ENCODE results near the gene ADK. TPM values are rescaled to one million over a fixed set of nuclear protein-coding genes. Genes with fewer than 3 reads are reported as not detected.
A peak's percentile ranks its signal among the peaks of the same experiment; 100 is the strongest.

The ADK gene
- total RNA-seq, 1 donor: 57.9 TPM

DNA sequence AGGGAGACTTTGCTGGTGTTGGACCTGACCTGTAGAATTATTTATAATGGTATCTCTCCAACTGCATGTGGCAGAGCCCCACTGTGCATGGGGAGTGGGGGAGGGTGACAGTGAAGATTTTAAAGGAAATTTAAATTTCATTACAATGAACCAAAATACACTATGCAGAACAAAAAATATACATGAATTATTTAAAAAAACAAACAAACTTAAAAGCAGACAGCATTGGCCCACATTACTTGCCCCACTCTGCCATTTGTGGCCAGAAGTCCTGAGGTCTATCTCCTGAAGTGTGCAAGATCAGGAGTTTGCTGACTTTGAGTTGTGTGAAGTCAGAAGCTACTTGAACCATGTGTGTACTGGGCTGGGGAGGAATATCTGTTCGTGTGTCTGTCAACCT lies 40.9 kb upstream of the ADK start:
- TF ChIP-seq, protein P1, sequence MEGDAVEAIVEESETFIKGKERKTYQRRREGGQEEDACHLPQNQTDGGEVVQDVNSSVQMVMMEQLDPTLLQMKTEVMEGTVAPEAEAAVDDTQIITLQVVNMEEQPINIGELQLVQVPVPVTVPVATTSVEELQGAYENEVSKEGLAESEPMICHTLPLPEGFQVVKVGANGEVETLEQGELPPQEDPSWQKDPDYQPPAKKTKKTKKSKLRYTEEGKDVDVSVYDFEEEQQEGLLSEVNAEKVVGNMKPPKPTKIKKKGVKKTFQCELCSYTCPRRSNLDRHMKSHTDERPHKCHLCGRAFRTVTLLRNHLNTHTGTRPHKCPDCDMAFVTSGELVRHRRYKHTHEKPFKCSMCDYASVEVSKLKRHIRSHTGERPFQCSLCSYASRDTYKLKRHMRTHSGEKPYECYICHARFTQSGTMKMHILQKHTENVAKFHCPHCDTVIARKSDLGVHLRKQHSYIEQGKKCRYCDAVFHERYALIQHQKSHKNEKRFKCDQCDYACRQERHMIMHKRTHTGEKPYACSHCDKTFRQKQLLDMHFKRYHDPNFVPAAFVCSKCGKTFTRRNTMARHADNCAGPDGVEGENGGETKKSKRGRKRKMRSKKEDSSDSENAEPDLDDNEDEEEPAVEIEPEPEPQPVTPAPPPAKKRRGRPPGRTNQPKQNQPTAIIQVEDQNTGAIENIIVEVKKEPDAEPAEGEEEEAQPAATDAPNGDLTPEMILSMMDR (IDR thresholded peaks at IDR 0.05; ENCODE audit: insufficient read depth, low read depth, low read length): no peak
- no peak for DNase-seq (ENCODE audit: low read depth)
- no peak overlapping the region for H3K4me3 ChIP-seq (ENCODE audit: low read depth, low read length)

DNA sequence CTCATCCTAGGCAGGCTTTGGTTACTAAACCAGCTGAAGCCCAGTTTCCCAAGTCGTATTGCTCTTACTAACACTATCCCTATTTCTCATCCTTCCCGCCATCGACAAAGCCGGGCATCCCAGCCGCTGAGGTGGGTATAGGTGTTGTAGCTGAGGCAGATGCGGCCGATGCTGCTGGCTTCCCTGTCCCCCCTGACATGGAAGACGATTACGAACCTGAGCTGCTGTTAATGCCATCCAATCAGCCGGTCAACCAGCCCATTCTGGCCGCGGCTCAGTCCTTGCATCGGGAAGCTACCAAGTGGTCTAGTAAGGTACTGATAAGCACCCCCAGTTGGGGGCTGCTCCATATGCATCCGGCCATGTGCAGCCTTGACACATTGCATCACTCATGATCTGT lies 39.2 kb upstream of the ADK start:
- DNase-seq (ENCODE audit: low read depth): no peak
- no peak overlapping the region for H3K4me3 ChIP-seq (ENCODE audit: low read depth, low read length)
- TF ChIP-seq, protein P1 (IDR thresholded peaks at IDR 0.05; ENCODE audit: insufficient read depth, low read depth, low read length): no peak

DNA sequence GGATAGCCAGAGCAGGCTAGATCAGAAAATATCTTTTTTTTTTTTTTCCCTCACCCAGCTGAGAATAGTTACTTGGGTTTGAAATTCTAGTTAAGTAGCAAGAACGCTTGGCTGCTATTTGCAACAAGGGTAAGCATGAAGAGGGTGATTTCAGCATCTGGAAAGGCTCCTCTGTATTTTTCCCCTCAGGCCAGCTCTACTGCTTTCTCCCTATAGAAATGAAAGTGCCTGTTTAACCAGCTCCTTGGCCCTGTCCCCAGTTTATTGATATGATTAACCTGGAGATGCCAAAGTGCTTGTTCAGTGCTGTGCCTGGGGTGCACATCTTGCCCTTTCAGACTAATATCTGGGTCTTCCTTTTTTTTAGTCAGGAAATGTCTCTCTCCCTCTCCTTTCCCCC lies 37.5 kb upstream of the ADK start:
- no peak overlapping the region for H3K4me3 ChIP-seq (ENCODE audit: low read depth, low read length)
- DNase-seq (ENCODE audit: low read depth): no peak
- TF ChIP-seq, protein P1 (IDR thresholded peaks at IDR 0.05; ENCODE audit: insufficient read depth, low read depth, low read length): no peak

DNA sequence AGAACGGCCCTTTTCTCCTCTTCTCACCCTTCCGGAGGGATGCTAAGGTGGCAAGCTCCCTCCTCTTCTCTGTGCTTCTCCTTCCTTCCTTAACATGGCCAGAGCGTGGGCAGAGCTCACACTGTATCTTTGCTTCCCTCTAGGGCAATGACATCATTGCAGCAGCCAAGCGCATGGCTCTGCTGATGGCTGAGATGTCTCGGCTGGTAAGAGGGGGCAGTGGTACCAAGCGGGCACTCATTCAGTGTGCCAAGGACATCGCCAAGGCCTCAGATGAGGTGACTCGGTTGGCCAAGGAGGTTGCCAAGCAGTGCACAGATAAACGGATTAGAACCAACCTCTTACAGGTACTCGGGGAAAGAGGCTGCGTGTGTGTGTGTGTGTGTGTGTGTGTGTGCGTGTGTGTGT lies 37.0 kb upstream of the ADK start:
- no peak overlapping the region for H3K4me3 ChIP-seq (ENCODE audit: low read depth, low read length)
- TF ChIP-seq, protein P1 (IDR thresholded peaks at IDR 0.05; ENCODE audit: insufficient read depth, low read depth, low read length): no peak
- no peak for DNase-seq (ENCODE audit: low read depth)

DNA sequence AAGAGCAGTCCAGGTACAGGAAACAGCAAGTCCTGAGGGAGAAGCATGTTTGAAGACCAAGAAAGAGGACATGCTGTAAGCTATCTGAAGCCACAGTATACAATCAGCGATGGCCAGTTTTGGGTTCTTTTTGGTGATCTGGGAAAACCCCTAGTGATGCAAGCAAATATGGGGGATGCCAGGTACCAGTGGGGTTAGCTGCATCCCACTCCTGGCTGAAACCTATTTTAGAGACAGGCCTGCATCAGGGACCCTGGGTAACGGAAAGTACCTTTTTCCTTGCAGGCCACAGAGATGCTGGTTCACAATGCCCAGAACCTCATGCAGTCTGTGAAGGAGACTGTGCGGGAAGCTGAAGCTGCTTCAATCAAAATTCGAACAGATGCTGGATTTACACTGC lies 33.3 kb upstream of the ADK start:
- TF ChIP-seq, protein P1 (IDR thresholded peaks at IDR 0.05; ENCODE audit: insufficient read depth, low read depth, low read length): no peak
- H3K4me3 ChIP-seq (ENCODE audit: low read depth, low read length): no peak overlapping the region
- no peak for DNase-seq (ENCODE audit: low read depth)

DNA sequence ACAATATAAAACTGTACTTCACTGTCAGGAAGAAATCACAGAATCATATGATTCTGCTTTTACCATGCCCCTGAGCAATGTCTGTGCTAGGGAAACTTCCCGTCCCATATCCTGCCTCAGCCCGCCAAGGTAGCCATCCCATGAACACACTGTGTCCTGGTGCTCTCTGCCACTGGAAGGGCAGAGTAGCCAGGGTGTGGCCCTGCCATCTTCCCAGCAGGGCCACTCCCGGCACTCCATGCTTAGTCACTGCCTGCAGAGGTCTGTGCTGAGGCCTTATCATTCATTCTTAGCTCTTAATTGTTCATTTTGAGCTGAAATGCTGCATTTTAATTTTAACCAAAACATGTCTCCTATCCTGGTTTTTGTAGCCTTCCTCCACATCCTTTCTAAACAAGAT lies 32.2 kb upstream of the ADK start:
- no peak overlapping the region for H3K4me3 ChIP-seq (ENCODE audit: low read depth, low read length)
- TF ChIP-seq, protein P1 (IDR thresholded peaks at IDR 0.05; ENCODE audit: insufficient read depth, low read depth, low read length): no peak
- DNase-seq (ENCODE audit: low read depth): no peak

DNA sequence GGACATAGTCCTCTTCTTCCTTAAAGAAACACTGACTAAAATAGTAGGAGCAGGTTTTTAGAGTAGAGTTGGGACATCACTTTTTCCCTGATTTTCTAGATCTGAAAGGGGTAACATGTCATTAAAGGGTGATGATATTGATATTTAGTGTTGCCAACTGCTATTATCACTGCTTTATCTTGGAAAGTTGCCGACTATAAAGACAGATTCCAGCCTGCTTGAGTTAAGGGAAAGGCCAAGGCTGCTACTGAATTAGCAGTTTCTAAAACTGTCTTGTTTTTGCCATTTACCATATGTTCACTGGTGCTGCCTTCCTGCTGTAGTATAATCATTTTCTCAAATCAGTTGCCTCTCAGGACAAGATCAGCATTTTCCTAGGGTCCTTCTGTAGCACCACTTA lies 30.1 kb upstream of the ADK start:
- no peak overlapping the region for H3K4me3 ChIP-seq (ENCODE audit: low read depth, low read length)
- peak; percentile 28 for DNase-seq (ENCODE audit: low read depth)
- TF ChIP-seq, protein P1 (IDR thresholded peaks at IDR 0.05; ENCODE audit: insufficient read depth, low read depth, low read length): no peak
